Measurements from ENCODE around the gene VARS2.

DNA sequence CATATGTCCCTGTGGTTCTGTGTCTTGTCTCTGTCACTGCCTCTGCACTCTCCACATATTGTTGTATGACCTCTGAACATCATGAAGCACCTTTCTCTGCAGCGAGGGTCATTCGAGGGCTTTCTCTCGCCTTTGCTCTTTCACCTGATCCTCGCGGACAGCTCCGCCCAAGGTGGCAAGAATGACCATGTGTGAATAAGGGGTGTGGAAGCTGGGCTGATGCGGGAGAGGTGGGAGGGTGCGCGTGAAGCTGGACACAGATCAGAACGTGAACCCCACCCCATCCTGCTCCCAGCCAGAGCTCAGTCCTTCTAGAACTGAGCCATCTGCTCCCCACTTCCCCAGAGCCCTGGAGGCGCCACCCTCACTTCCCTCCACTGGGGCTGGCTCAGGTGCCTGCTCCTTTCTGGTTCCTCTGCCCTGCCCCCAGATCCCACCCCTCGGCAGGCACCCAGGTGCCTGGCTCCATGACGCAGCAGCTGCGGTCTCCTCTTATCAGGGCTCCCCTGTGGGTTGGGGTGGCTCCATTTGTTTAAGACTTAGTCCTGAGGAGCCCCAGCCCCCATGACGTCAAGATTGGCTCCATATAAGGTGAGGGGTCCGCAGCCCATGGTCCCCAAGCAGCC, 26.4 kb downstream of the VARS2 start, which contains the start of gene MUCL3:
- TF ChIP-seq ZNF565 (CRISPR knock-in tag; conservative IDR thresholded peaks at IDR 0.05; ENCODE audit: low read depth) (no peak), ZNF70 (CRISPR knock-in tag; IDR thresholded peaks at IDR 0.05) (no peak), ZFP3 (CRISPR knock-in tag; IDR thresholded peaks at IDR 0.05) (no peak), ISL1 (CRISPR knock-in tag; IDR thresholded peaks at IDR 0.05) (no peak), ARNTL (CRISPR knock-in tag; IDR thresholded peaks at IDR 0.05; ENCODE audit: borderline replicate concordance, low read depth) (no peak), GLIS3 (CRISPR knock-in tag; IDR thresholded peaks at IDR 0.05) (no peak), ZFP30 (CRISPR knock-in tag; IDR thresholded peaks at IDR 0.05) (no peak), ESRRG (CRISPR knock-in tag; IDR thresholded peaks at IDR 0.05) (no peak), OSR1 (CRISPR knock-in tag; IDR thresholded peaks at IDR 0.05) (no peak), BACH2 (CRISPR knock-in tag; IDR thresholded peaks at IDR 0.05; ENCODE audit: borderline replicate concordance) (no peak)
- TF ChIP-seq, protein P1, sequence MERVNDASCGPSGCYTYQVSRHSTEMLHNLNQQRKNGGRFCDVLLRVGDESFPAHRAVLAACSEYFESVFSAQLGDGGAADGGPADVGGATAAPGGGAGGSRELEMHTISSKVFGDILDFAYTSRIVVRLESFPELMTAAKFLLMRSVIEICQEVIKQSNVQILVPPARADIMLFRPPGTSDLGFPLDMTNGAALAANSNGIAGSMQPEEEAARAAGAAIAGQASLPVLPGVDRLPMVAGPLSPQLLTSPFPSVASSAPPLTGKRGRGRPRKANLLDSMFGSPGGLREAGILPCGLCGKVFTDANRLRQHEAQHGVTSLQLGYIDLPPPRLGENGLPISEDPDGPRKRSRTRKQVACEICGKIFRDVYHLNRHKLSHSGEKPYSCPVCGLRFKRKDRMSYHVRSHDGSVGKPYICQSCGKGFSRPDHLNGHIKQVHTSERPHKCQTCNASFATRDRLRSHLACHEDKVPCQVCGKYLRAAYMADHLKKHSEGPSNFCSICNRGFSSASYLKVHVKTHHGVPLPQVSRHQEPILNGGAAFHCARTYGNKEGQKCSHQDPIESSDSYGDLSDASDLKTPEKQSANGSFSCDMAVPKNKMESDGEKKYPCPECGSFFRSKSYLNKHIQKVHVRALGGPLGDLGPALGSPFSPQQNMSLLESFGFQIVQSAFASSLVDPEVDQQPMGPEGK (CRISPR knock-in tag; IDR thresholded peaks at IDR 0.05; ENCODE audit: borderline replicate concordance): no peak
- TF ChIP-seq, protein P2, sequence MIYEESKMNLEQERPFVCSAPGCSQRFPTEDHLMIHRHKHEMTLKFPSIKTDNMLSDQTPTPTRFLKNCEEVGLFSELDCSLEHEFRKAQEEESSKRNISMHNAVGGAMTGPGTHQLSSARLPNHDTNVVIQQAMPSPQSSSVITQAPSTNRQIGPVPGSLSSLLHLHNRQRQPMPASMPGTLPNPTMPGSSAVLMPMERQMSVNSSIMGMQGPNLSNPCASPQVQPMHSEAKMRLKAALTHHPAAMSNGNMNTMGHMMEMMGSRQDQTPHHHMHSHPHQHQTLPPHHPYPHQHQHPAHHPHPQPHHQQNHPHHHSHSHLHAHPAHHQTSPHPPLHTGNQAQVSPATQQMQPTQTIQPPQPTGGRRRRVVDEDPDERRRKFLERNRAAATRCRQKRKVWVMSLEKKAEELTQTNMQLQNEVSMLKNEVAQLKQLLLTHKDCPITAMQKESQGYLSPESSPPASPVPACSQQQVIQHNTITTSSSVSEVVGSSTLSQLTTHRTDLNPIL (CRISPR knock-in tag; IDR thresholded peaks at IDR 0.05; ENCODE audit: low read depth): no peak

Measured in SK-N-SH treated with all-trans-retinoic acid at 6 μM for 48 hours (cell line).